Measurements from ENCODE around the gene UQCRFS1.
"Not testable (repeated sequence)": the region's sequence is repeated elsewhere in the genome, so short reads cannot be mapped to it uniquely, and the experiment has no call there.

Gene UQCRFS1

DNA sequence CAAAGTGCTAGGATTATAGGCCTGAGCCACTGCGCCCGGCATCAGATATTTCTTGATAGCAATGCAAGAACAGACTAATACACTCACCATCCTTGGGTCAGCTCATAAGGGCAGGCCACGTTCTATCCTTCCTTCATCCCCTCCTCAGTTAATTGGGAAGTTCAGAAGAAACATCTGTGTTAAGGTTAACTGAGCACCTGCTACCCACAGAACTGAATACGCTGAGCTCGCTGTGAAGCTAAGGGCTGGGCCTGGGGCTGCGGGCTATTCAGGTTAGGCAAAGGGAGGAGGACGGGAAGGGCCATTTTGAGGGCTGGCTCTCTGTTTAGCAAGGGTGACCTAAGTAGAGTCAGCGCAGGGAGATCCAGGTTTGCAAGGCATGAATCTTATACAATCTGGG, 43.0 kb upstream of the UQCRFS1 start:
- no peak for DNase-seq (ENCODE audit: low spot score)
- in situ Hi-C loops (cut with MboI; ENCODE audit: low pct_unique_long_range_greater_than_20kb, low sequenced_read_pairs, unreplicated experiment), result no loop called here
- TF ChIP-seq CTCF (IDR thresholded peaks at IDR 0.05; ENCODE audit: extremely low read depth, insufficient read depth, missing control alignments), result no peak

- TF ChIP-seq CTCF (IDR thresholded peaks at IDR 0.05; ENCODE audit: extremely low read depth, insufficient read depth, missing control alignments), result no peak
- in situ Hi-C loops (cut with MboI; ENCODE audit: low pct_unique_long_range_greater_than_20kb, low sequenced_read_pairs, unreplicated experiment), result no loop called here
- DNase-seq (ENCODE audit: low spot score), result no peak
These were observed 42.1 kb upstream of the UQCRFS1 start for GRCh38 chr19:29255006-29255405.

DNA sequence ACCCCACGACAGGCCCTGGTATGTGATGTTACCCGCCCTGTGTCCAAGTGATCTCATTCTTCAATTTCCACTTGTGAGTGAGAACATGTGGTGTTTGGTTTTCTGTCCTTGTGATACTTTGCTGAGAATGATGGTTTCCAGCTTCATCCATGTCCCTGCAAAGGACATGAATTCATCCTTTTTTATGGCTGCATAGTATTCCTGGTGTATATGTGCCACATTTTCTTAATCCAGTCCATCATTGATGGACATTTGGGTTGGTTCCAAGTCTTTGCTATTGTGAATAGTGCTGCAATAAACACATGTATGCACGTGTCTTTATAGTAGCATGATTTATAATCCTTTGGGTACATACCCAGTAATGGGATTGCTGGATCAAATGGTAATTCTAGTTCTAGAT, 36.8 kb upstream of the UQCRFS1 start:
- DNase-seq (ENCODE audit: low spot score); in situ Hi-C loops (cut with MboI; ENCODE audit: low pct_unique_long_range_greater_than_20kb, low sequenced_read_pairs, unreplicated experiment): not testable (repeated sequence)

GRCh38 chr19:29248332-29248844, 35.4 kb upstream of the UQCRFS1 start:
- in situ Hi-C loops (cut with MboI; ENCODE audit: low pct_unique_long_range_greater_than_20kb, low sequenced_read_pairs, unreplicated experiment), result no loop called here
- TF ChIP-seq CTCF (IDR thresholded peaks at IDR 0.05; ENCODE audit: extremely low read depth, insufficient read depth, missing control alignments), result no peak
- DNase-seq (ENCODE audit: low spot score), result no peak

DNA sequence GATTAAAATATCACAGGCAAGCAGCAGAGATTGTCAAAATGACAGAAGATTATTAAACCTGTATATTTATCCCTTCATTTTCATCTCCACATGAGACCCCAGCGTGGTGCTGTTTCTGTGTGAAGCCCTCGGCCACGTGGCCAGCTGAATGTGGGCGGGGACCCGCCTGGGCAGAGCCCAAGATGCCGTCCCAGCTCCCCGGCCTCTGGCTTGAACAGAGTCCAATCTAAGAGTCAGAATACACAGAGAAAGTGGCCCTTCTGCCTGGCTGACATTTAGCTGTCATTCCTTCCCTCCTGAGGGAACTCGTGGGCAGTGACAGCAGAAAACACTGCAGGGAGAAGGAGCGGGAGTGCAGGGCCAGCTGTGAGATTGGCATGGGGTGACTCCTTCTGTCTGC, 34.9 kb upstream of the UQCRFS1 start:
- DNase-seq (ENCODE audit: low spot score), result no peak
- TF ChIP-seq CTCF (IDR thresholded peaks at IDR 0.05; ENCODE audit: extremely low read depth, insufficient read depth, missing control alignments), result no peak
- in situ Hi-C loops (cut with MboI; ENCODE audit: low pct_unique_long_range_greater_than_20kb, low sequenced_read_pairs, unreplicated experiment), result no loop called here

- no peak for DNase-seq (ENCODE audit: low spot score)
- no peak for TF ChIP-seq CTCF (IDR thresholded peaks at IDR 0.05; ENCODE audit: extremely low read depth, insufficient read depth, missing control alignments)
- in situ Hi-C loops (cut with MboI; ENCODE audit: low pct_unique_long_range_greater_than_20kb, low sequenced_read_pairs, unreplicated experiment), result no loop called here
These were observed 34.5 kb upstream of the UQCRFS1 start for GRCh38 chr19:29247471-29247870.

GRCh38 chr19:29247051-29247450, 34.1 kb upstream of the UQCRFS1 start:
- TF ChIP-seq CTCF (IDR thresholded peaks at IDR 0.05; ENCODE audit: extremely low read depth, insufficient read depth, missing control alignments), result no peak
- in situ Hi-C loops (cut with MboI; ENCODE audit: low pct_unique_long_range_greater_than_20kb, low sequenced_read_pairs, unreplicated experiment), result no loop called here
- no peak for DNase-seq (ENCODE audit: low spot score)

All from GM13977 (cell line).